Loucy (cell line): Measurements from ENCODE around the gene FUS.

Experiments used
- CTCF ChIP-seq: fragments of 200-600 bp; sonication (generic); conservative IDR thresholded peaks from 2 replicates; pipeline ENCODE4 v1.5.1; 2014; ENCODE audit warnings: mild to moderate bottlenecking, antibody characterized with exemption, low read length
- EZH2phosphoT487 ChIP-seq: fragments of 200-600 bp; IDR thresholded peaks from 2 replicates; pipeline ENCODE4 v1.6.1; 2018; ENCODE audit warnings: antibody characterized with exemption, mild to moderate bottlenecking, moderate library complexity, borderline replicate concordance

- TF ChIP-seq CTCF (no peak), EZH2phosphoT487 (no peak)
These were observed 6.2 kb downstream of the FUS start for GRCh38 chr16:31186176-31186575.
